Heart left ventricle (tissue), 16 donors: ENCODE data around the gene FGD3. TPM values are rescaled to one million over a fixed set of nuclear protein-coding genes. Genes with fewer than 3 reads are reported as not detected.

Experiments used
- ATAC-seq, 4 donors: fragments of 200-7000 bp; cut with Tn5 transposase; one replicate each; pipeline ENCODE4 v1.9.1; 2020 to 2022; ENCODE audit warnings: moderate library complexity in 4 of 4, mild to moderate bottlenecking in 3 of 4, moderate number of reproducible peaks in 1 of 4
- DNase-seq, 5 donors: peaks; one replicate each; pipeline ENCODE4 v3.0.0-alpha.2; 2020
- H3K27ac ChIP-seq, 12 donors: fragments of 200-600 bp; sonication (generic) in 4 of 12; one replicate each; pipeline versions ENCODE4 v1.5.0 to v1.8.0; 2016 to 2022; ENCODE audit warnings: mild to moderate bottlenecking in 2 of 12
- H3K27me3 ChIP-seq, 9 donors: fragments of 200-600 bp; sonication (generic) in 2 of 9; one replicate each; pipeline versions ENCODE4 v1.5.1 to v1.8.0; 2016 to 2022; ENCODE audit warnings: mild to moderate bottlenecking in 3 of 9
- H3K36me3 ChIP-seq, 9 donors: fragments of 200-600 bp; sonication (generic) in 2 of 9; one replicate each; pipeline versions ENCODE4 v1.5.0 to v1.8.0; 2018 to 2022; ENCODE audit warnings: mild to moderate bottlenecking in 2 of 9
- H3K4me1 ChIP-seq, 12 donors: fragments of 200-600 bp; sonication (generic) in 4 of 12; one replicate each; pipeline versions ENCODE4 v1.5.0 to v1.8.0; 2016 to 2022; ENCODE audit warnings: mild to moderate bottlenecking in 3 of 12
- H3K4me3 ChIP-seq, 12 donors: fragments of 200-600 bp; sonication (generic) in 4 of 12; one replicate each; pipeline versions ENCODE4 v1.5.0 to v1.8.0; 2017 to 2022; ENCODE audit warnings: mild to moderate bottlenecking in 9 of 12, moderate library complexity in 4 of 12
- H3K9me3 ChIP-seq, 12 donors: fragments of 200-600 bp; sonication (generic) in 4 of 12; one replicate each; pipeline versions ENCODE4 v1.5.0 to v1.8.0; 2016 to 2022; ENCODE audit warnings: mild to moderate bottlenecking in 1 of 12
- POLR2A ChIP-seq, 2 donors: fragments of 450-650 bp; IDR thresholded peaks; one replicate each; pipeline ENCODE4 v1.6.1; 2017; ENCODE audit warnings: antibody characterized with exemption in 2 of 2, mild to moderate bottlenecking in 2 of 2, moderate library complexity in 2 of 2
- WGBS, 4 donors: extraction: QIAGEN DNeasy Blood & Tissue Kit in 2 of 4; methylation state at CpG; one replicate each; pipeline versions ENCODE4 v1.1.5 to v1.1.7; 2013 to 2018; 5-methylcytosine and 5-hydroxymethylcytosine counted together
- intact Hi-C, 10 donors: fragments of 100-400 bp; cut with DNase I; formaldehyde crosslinking; loops; one replicate each; pipeline versions ENCODE4 v1.11.1 to v1.14.2; 2022
- polyA plus RNA-seq, 2 donors: library from polyadenylated mRNA; stranded (reverse); fragments of 200-250 nt; gene quantifications; one replicate each; pipeline ENCODE4 v1.2.3, GENCODE V29; 2013
- total RNA-seq, 9 donors: library from RNA; depleted of rRNA in 2 of 9; stranded (reverse); fragments of >200 nt in 2 of 9; fragmentation: NEBNext Ultra II Directional in 3 of 9; extraction: Animal tissue kit (Norgen Biotek cat#: 25700) in 3 of 9; gene quantifications; one replicate each; pipeline versions ENCODE4 v1.1.0 to v1.2.4, GENCODE V29; 2016 to 2023
- TF ChIP-seq, protein P1 (sequence below), 12 donors: fragments of 200-600 bp; sonication (generic) in 4 of 12; IDR thresholded peaks; one replicate each; pipeline versions ENCODE4 v1.5.0 to v1.8.0; 2018 to 2022; ENCODE audit warnings: antibody characterized with exemption in 12 of 12, mild to moderate bottlenecking in 5 of 12
- donor health status: ischemic (EF 13 %, LVEDD 7.1; RV severe dilation, severe dysfunction).
- donor health status: healthy with polysubstance abuse.
- donor health status: DM: no; HTN: yes; CAD: no.
- donor health status: DM: no; HTN: no; CAD: no.
- donor health status: ischemic (EF 25% LVEDD 6.9; RV normal size, moderate dysfunction).
- donor health status: ischemic (EF 25% LVEDD 5.7; RV mildly dilated, moderate dysfunction).
- donor health status: healthy.
- donor health status: DM: yes; HTN: yes; CAD: no.
- donor health status: ischemic (EF 35%, LVEDD 5.7; RV mildly dilated, moderate dysfunction).
- donor health status: nonischemic (EF 11% LVEDD 7.7; RV severe dilation, severe dysfunction).
- donor health status: DM: yes; HTN: yes; CAD: no.
- donor health status: PGD.
- donor health status: ischemic (EF 29% LVEDD 5.4; RV normal size, mild dysfunction).
- donor health status: nonischemic (EF 23%, LVEDD 6.1; RV moderate dilation, normal function).

The FGD3 gene
- total and polyA plus RNA-seq, 11 donors, result 1.2 to 11.2 (median 1.8) TPM

DNA sequence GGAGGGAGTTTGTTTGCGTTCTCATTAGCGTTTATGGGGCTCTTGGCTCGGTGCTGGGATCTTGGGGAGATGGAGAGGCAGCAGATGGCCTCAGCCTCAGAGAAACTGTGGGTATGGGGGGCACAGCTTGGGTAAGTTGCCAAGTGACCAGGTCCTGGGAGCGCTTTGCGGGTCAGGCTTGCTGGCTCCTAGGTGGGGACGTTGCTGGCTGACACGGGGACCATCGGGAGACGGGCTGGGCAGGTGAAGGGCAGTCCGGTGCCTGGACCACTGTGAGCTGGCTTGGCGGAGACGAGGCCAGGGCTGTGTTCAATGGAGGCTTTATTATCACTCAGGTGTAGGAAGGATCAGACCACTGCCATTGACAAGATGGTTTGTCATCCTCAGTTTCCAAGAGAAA is 30.0 kb downstream of the FGD3 start:
- H3K4me3 ChIP-seq, result no peak overlapping the region
- H3K9me3 ChIP-seq, result no peaks in the 10 kb centered on the region
- H3K27ac ChIP-seq, result no peak overlapping the region
- intact Hi-C loops, result no loop called here
- no peaks in the 10 kb centered on the region for H3K27me3 ChIP-seq
- H3K4me1 ChIP-seq, result peaks cover 0 to 53% (median 0%) of the 10 kb centered on the region in 12 donors
- no peak for ATAC-seq
- WGBS, 4 donors, result 88 to 93% (median 93%) methylated on average over 12 of the region's 12 CpGs
- H3K36me3 ChIP-seq, result peaks cover 0 to 34% (median 0%) of the 10 kb centered on the region in 9 donors
- TF ChIP-seq, protein P1, sequence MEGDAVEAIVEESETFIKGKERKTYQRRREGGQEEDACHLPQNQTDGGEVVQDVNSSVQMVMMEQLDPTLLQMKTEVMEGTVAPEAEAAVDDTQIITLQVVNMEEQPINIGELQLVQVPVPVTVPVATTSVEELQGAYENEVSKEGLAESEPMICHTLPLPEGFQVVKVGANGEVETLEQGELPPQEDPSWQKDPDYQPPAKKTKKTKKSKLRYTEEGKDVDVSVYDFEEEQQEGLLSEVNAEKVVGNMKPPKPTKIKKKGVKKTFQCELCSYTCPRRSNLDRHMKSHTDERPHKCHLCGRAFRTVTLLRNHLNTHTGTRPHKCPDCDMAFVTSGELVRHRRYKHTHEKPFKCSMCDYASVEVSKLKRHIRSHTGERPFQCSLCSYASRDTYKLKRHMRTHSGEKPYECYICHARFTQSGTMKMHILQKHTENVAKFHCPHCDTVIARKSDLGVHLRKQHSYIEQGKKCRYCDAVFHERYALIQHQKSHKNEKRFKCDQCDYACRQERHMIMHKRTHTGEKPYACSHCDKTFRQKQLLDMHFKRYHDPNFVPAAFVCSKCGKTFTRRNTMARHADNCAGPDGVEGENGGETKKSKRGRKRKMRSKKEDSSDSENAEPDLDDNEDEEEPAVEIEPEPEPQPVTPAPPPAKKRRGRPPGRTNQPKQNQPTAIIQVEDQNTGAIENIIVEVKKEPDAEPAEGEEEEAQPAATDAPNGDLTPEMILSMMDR (IDR thresholded peaks at IDR 0.05), result no peak
- no peak for TF ChIP-seq POLR2A (IDR thresholded peaks at IDR 0.05)
- no peak for DNase-seq

DNA sequence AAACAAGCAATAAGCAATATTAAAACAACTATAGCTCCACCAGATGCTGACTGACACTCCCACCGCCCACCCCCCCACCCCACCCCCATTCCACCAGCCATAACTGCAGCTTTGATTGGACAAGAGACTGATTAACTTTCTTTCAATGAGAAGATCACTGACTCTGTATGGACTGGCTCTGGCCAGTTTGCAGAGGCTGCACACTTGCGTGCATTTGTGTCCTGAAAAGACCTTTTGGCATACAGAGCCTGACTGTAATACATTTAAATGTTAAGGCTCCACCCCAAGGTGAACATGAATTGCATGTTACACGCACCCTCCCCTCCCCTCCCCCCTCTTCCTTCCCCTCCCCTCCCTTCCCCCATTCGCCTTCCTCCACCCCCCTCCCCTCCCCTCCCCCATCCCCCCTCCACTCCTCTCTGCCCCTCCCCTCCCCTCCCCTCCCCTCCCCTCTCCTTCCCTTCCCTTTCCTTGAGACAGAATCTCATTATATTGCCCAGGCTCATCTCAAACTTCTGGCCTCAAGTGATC is 31.1 kb downstream of the FGD3 start:
- 38 to 46% (median 42%) methylated on average over 4 of the region's 4 CpGs for WGBS, 4 donors
- Histone ChIP-seq H3K4me3 (no peak overlapping the region), H3K27me3 (no peaks in the 10 kb centered on the region), H3K36me3 (peaks cover 0 to 34% (median 0%) of the 10 kb centered on the region in 9 donors), H3K27ac (no peak overlapping the region), H3K4me1 (peaks cover 0 to 44% (median 0%) of the 10 kb centered on the region in 12 donors), H3K9me3 (peaks cover 0 to 6% (median 1%) of the 10 kb centered on the region in 12 donors)
- ATAC-seq, result no peak
- TF ChIP-seq POLR2A (IDR thresholded peaks at IDR 0.05), result no peak
- TF ChIP-seq, protein P1 (IDR thresholded peaks at IDR 0.05), result no peak
- no peak for DNase-seq
- intact Hi-C loops, result no loop called here

DNA sequence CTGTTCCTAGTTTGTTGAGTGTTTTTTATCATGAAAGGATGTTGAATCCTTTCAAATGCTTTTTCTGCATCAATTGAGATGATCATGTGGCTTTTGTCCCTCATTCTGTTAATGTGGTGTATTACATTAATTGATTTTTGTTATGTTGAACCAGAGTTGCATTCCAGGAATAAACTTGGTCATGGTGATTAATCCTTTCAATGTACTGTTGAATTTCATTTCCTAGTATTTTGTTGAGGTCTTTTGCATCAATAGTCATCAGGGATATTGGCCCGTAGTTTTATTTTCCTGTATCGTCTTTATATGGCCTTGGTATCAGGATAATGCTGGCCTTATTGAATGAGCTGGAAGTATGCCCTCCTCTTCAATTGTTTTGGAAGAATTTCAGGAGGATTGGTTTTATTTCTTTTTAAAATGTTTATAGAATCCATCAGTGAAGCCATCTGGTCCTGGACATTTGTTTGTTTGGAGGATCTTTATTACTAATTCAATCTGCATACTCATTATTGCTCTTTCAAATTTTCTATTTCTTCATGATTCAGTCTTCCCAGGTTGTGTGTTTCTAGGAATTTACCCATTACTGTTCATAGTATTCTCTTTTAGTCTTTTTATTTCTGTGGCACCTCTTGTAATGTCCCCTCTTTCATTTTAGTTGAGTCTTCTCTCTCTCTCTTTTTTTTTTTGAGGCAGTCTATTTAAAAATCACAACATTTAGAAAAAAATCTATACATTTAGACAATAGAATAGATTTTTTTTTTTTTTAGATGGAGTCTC is 32.1 kb downstream of the FGD3 start:
- intact Hi-C loops, result no loop called here
- H3K9me3 ChIP-seq, result peaks cover 0 to 15% (median 11%) of the 10 kb centered on the region in 12 donors
- 58 to 80% (median 70%) methylated on average over 2 of the region's 2 CpGs for WGBS, 4 donors
- H3K4me1 ChIP-seq, result peaks cover 0 to 35% (median 0%) of the 10 kb centered on the region in 12 donors
- H3K27ac ChIP-seq, result no peak overlapping the region
- no peak overlapping the region for H3K4me3 ChIP-seq
- no peak for ATAC-seq
- H3K36me3 ChIP-seq, result peaks cover 0 to 33% (median 0%) of the 10 kb centered on the region in 9 donors
- no peaks in the 10 kb centered on the region for H3K27me3 ChIP-seq
- TF ChIP-seq, protein P1 (IDR thresholded peaks at IDR 0.05), result no peak
- no peak for TF ChIP-seq POLR2A (IDR thresholded peaks at IDR 0.05)
- no peak for DNase-seq

DNA sequence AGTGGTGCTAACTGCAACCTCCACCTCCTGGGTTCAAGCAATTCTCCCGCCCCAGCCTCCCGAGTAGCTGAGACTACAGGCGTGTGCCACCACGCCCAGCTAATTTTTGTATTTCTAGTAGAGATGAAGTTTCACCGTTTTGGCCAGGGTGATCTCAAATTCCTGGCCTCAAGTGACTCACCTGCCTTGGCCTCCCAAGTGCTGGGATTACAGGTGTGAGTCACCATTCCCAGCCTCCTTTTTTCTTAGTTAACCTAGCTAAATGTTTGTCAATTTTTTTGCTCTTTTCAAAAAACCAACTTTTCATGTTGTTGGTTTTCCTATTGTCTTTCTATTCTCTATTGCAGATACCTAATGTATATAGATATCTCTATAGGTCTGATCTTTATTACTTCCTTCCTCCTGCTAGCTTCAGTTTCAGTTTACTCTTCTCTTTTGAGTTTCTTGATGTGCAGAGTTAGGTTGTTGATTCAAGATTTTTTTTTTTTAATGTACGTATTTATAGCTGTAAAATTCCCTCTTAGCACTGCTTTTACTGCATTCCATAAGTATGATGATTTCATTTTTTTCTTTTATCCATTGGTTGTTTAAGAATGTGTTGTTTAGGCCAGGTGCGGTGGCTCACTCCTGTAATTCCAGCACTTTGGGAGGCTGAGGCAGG is 32.9 kb downstream of the FGD3 start:
- Histone ChIP-seq H3K9me3 (peaks cover 0 to 18% (median 11%) of the 10 kb centered on the region in 12 donors), H3K27ac (no peak overlapping the region), H3K36me3 (peaks cover 0 to 25% (median 0%) of the 10 kb centered on the region in 9 donors), H3K27me3 (no peaks in the 10 kb centered on the region), H3K4me3 (no peak overlapping the region), H3K4me1 (peaks cover 0 to 35% (median 0%) of the 10 kb centered on the region in 12 donors)
- intact Hi-C loops, result no loop called here
- WGBS, 4 donors, result 87 to 90% (median 88%) methylated on average over 7 of the region's 7 CpGs
- ATAC-seq (no peak), DNase-seq (no peak)
- no peak for TF ChIP-seq POLR2A (IDR thresholded peaks at IDR 0.05)
- TF ChIP-seq, protein P1 (IDR thresholded peaks at IDR 0.05), result no peak
